Measurements from ENCODE around the gene RNU6-9. TPM values are rescaled to one million over a fixed set of nuclear protein-coding genes. Genes with fewer than 3 reads are reported as not detected.
A peak's percentile ranks its signal among the peaks of the same experiment; 100 is the strongest.

Gene RNU6-9
- total and polyA plus RNA-seq, 8 donors: not detected

DNA sequence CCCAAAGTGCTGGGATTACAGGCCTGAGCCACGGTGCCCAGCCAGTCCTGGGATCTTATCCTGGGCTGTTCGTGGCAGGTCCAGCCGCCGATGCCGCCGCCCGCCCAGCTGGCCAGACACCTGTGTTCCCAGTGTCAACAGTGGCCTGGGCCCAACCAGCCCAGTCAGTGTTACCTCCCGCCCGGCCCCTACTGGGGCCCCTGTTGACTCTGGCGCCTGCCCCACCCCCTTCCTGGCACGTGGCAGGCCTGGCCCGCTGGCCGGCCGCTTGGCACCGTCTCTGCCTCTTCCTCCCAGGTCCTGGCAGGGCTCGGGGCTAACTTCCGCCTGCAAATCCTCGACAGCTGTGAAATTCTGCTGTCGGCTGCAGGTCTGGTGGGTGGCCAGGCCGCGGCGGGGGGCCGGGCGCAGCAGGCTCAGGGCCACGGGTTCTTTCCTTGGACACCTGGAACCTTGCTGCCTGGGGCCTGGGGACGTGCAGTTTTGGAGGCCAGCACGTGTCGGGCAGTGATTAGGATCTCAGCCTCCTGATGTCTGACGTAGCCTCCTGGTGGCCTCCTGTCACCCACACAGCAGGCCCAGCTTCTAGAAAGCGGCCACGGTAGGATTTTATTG, 41.7 kb downstream of the RNU6-9 start:
- H3K36me3 ChIP-seq: no peaks in the 10 kb centered on the region
- intact Hi-C loops (cut with DNase I): no loop called here
- no peak overlapping the region for H3K4me3 ChIP-seq
- DNase-seq (peak; percentile 96 to 99 (median 98)), FAIRE-seq (no peak), ATAC-seq (peak; percentile 95 to 97 (median 96))
- H3K4me1 ChIP-seq: peaks cover 22 to 40% (median 35%) of the 10 kb centered on the region in 3 donors
- 2 to 3% methylated on average over 31 of the region's 31 CpGs for WGBS, 2 donors
- no peaks in the 10 kb centered on the region for H3K27me3 ChIP-seq
- TF ChIP-seq, protein P1, sequence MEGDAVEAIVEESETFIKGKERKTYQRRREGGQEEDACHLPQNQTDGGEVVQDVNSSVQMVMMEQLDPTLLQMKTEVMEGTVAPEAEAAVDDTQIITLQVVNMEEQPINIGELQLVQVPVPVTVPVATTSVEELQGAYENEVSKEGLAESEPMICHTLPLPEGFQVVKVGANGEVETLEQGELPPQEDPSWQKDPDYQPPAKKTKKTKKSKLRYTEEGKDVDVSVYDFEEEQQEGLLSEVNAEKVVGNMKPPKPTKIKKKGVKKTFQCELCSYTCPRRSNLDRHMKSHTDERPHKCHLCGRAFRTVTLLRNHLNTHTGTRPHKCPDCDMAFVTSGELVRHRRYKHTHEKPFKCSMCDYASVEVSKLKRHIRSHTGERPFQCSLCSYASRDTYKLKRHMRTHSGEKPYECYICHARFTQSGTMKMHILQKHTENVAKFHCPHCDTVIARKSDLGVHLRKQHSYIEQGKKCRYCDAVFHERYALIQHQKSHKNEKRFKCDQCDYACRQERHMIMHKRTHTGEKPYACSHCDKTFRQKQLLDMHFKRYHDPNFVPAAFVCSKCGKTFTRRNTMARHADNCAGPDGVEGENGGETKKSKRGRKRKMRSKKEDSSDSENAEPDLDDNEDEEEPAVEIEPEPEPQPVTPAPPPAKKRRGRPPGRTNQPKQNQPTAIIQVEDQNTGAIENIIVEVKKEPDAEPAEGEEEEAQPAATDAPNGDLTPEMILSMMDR (IDR thresholded peaks at IDR 0.05): no peak
- peak overlapping the region; percentile 67 to 76 (median 70) for H3K27ac ChIP-seq
- H3K9me3 ChIP-seq: no peaks in the 10 kb centered on the region

DNA sequence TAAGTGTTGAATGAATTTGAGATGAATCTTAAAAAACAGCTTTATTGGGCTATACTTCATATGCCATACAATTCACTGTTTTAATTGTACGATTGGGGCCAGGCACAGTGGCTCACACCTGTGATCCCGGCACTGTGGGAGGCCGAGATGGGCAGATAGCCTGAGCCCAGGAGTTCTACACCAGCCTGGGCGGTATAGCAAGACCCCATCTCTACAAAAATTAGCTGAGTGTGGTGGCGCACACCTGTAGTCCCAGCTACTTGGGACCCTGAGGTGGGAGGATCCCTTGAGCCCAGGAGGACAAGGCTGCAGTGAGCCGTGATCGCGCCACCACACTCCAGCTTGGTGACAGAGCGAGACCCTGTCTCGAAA, 42.9 kb downstream of the RNU6-9 start:
- Histone ChIP-seq H3K27me3 (no peaks in the 10 kb centered on the region), H3K36me3 (no peaks in the 10 kb centered on the region), H3K27ac (no peak overlapping the region), H3K4me3 (no peak overlapping the region), H3K9me3 (no peaks in the 10 kb centered on the region), H3K4me1 (peaks cover 30 to 49% (median 37%) of the 10 kb centered on the region in 3 donors)
- ATAC-seq (no peak), FAIRE-seq (no peak), DNase-seq (no peak)
- WGBS, 2 donors: 95% methylated on average over 10 of the region's 10 CpGs
- intact Hi-C loops (cut with DNase I): no loop called here
- TF ChIP-seq, protein P1 (IDR thresholded peaks at IDR 0.05): no peak

DNA sequence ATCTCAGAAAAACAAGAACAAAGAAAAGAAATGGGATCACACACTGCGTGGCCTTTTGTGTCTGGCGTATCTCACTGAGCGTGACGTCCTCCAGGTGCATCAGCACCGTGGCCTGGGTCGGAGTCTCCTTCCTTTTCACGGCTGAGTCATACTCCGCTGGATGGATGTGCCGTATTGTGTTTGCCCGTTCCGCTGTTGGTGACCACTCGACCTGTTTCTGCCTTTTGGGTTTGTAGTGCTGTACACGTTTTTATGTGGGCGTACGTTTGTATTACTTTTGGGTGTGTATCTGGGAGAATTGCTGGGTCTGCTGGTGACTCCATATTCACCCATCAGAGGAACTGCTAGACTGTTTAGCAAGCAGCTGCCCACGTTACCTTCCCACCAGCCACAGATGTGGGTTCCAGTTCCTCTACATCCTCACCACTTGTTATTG, 44.0 kb downstream of the RNU6-9 start:
- H3K9me3 ChIP-seq: no peaks in the 10 kb centered on the region
- 94% methylated on average over 16 of the region's 16 CpGs for WGBS, 2 donors
- FAIRE-seq (no peak), DNase-seq (no peak), ATAC-seq (no peak)
- H3K36me3 ChIP-seq: no peaks in the 10 kb centered on the region
- intact Hi-C loops (cut with DNase I): no loop called here
- TF ChIP-seq, protein P1 (IDR thresholded peaks at IDR 0.05): no peak
- no peaks in the 10 kb centered on the region for H3K27me3 ChIP-seq
- no peak overlapping the region for H3K4me3 ChIP-seq
- no peak overlapping the region for H3K27ac ChIP-seq
- H3K4me1 ChIP-seq: peaks cover 32 to 58% (median 41%) of the 10 kb centered on the region in 3 donors

DNA sequence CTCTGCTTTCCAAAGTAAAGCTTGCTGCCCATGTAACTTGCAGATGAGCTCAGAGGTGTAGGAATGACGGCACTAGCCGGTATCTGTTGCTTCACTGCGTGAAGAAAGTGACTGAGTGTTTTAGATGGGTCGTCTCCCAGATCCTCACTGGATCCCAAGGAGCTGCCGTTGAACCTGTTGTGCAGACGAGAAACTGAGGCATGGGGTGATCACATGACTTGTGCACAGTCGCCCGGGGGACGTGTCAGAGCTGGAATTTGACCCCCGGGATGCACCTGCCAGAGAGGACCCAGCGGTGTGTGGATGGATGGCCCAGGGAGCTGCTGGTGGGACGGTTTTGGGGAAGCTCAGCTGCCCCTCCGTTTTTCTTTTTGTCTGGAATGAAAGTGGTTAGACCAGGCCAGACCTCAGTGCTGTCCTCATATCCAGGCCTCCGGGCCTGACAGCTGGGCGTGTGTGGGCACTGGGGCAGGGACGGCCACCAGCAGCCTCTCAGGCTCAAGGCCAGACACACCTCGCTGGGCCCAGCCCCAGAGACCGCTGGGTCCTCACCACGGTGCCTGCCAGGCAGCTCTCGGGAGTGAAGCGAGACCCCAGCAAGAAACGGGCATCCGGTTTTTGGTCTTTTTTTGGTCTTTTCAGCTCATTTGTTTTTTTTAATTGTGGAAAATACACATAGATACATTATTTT, 45.1 kb downstream of the RNU6-9 start:
- 62 to 63% methylated on average over 23 of the region's 23 CpGs for WGBS, 2 donors
- DNase-seq (peak in 1 of 6 donors; percentile 73), ATAC-seq (no peak), FAIRE-seq (no peak)
- H3K36me3 ChIP-seq: no peaks in the 10 kb centered on the region
- TF ChIP-seq, protein P1 (IDR thresholded peaks at IDR 0.05): no peak
- H3K27ac ChIP-seq: no peak overlapping the region
- no peak overlapping the region for H3K4me3 ChIP-seq
- intact Hi-C loops (cut with DNase I): no loop called here
- H3K4me1 ChIP-seq: peaks cover 32 to 48% (median 35%) of the 10 kb centered on the region in 3 donors
- no peaks in the 10 kb centered on the region for H3K27me3 ChIP-seq
- no peaks in the 10 kb centered on the region for H3K9me3 ChIP-seq

DNA sequence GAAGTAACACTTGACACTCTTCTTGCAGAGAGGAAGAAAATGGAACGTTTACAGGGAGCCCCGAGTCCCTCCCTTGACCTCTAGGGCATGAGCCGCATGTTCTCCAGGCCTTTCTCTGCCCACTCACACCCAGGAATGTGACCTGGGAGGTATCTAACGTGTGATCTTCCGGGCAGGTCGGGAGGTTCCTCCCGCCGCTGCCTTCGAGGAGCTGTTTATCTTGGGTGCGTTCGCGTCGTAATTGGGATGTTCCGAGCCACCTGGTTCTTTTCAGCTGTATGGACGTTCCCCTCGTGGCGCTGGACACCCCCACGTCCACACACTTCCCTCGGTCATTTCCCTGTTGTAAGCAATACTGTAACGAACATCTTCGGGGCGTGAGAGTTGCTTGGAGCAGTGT, 46.2 kb downstream of the RNU6-9 start:
- no peak for ATAC-seq
- no peak for FAIRE-seq
- intact Hi-C loops (cut with DNase I): no loop called here
- Histone ChIP-seq H3K4me1 (peaks cover 24 to 39% (median 25%) of the 10 kb centered on the region in 3 donors), H3K36me3 (no peaks in the 10 kb centered on the region), H3K27ac (peak overlapping the region in 1 of 4 donors; percentile 94), H3K4me3 (no peak overlapping the region), H3K27me3 (no peaks in the 10 kb centered on the region), H3K9me3 (no peaks in the 10 kb centered on the region)
- no peak for DNase-seq
- TF ChIP-seq, protein P1 (IDR thresholded peaks at IDR 0.05): no peak
- 84 to 85% methylated on average over 22 of the region's 22 CpGs for WGBS, 2 donors

All from pancreas (tissue), 10 donors.